Progenitor cell of endocrine pancreas (in vitro differentiated cells): ENCODE measurements around the gene JAK1. TPM values are rescaled to one million over a fixed set of nuclear protein-coding genes. Genes with fewer than 3 reads are reported as not detected.

Source experiments
- DNase-seq: peaks from one replicate; pipeline ENCODE4 v3.0.0; 2021; ENCODE audit warnings: low spot score; ENCODE audit not compliant: unreplicated experiment
- H3K27ac Mint-ChIP-seq: 2 replicates; pipeline ENCODE4 v1.8.0; 2021; ENCODE audit warnings: mild to moderate bottlenecking, moderate library complexity, mixed read lengths
- H3K27me3 Mint-ChIP-seq: 2 replicates; pipeline ENCODE4 v1.8.0; 2021; ENCODE audit warnings: mixed read lengths
- H3K36me3 Mint-ChIP-seq: 2 replicates; pipeline ENCODE4 v1.8.0; 2022; ENCODE audit warnings: mixed read lengths; ENCODE audit not compliant: insufficient read depth
- H3K4me1 Mint-ChIP-seq: 2 replicates; pipeline ENCODE4 v1.8.0; 2021; ENCODE audit warnings: low read depth, mixed read lengths
- H3K4me3 Mint-ChIP-seq: 2 replicates; pipeline ENCODE4 v1.8.0; 2021; ENCODE audit warnings: low read depth, mild to moderate bottlenecking, moderate library complexity, mixed read lengths
- H3K9me3 Mint-ChIP-seq: 2 replicates; pipeline ENCODE4 v1.8.0; 2021; ENCODE audit warnings: low read depth, mixed read lengths
- CTCF ChIP-seq: fragments of 200-600 bp; sonication (generic); IDR thresholded peaks from one replicate; pipeline ENCODE4 v1.5.0; 2021; ENCODE audit warnings: antibody characterized with exemption, mild to moderate bottlenecking; ENCODE audit not compliant: unreplicated experiment
- total RNA-seq: library from RNA; stranded (reverse); gene quantifications from 2 replicates; pipeline ENCODE4 v1.2.1, GENCODE V29; 2021

The JAK1 gene
- total RNA-seq, 1 donor from 2014 or later = 32.5 TPM

- no peaks in the 10 kb centered on the region for H3K27me3 Mint-ChIP-seq
- TF ChIP-seq CTCF = no peak
- H3K4me1 Mint-ChIP-seq = peaks cover 3% of the 10 kb centered on the region
- no peaks in the 10 kb centered on the region for H3K9me3 Mint-ChIP-seq
- peaks cover 15% of the 10 kb centered on the region for H3K36me3 Mint-ChIP-seq
- H3K4me3 Mint-ChIP-seq = no peak overlapping the region
- H3K27ac Mint-ChIP-seq = no peak overlapping the region
- DNase-seq = no peak
These were observed 122.2 kb downstream of the JAK1 start for GRCh38 chr1:64844175-64844574.

GRCh38 chr1:64843675-64844074 lies 122.7 kb downstream of the JAK1 start:
- TF ChIP-seq CTCF = no peak
- H3K36me3 Mint-ChIP-seq = peaks cover 14% of the 10 kb centered on the region
- no peak for DNase-seq
- peaks cover 3% of the 10 kb centered on the region for H3K4me1 Mint-ChIP-seq
- H3K27me3 Mint-ChIP-seq = no peaks in the 10 kb centered on the region
- H3K4me3 Mint-ChIP-seq = no peak overlapping the region
- no peaks in the 10 kb centered on the region for H3K9me3 Mint-ChIP-seq
- H3K27ac Mint-ChIP-seq = no peak overlapping the region

- Mint-ChIP-seq H3K27ac (no peak overlapping the region), H3K9me3 (no peaks in the 10 kb centered on the region), H3K27me3 (no peaks in the 10 kb centered on the region), H3K4me1 (peaks cover 3% of the 10 kb centered on the region), H3K4me3 (no peak overlapping the region), H3K36me3 (peaks cover 23% of the 10 kb centered on the region)
- DNase-seq = no peak
- TF ChIP-seq CTCF = no peak
These were observed 124.1 kb downstream of the JAK1 start for GRCh38 chr1:64842224-64842623.

- Mint-ChIP-seq H3K9me3 (no peaks in the 10 kb centered on the region), H3K36me3 (peaks cover 29% of the 10 kb centered on the region), H3K27ac (no peak overlapping the region), H3K4me3 (no peak overlapping the region), H3K27me3 (no peaks in the 10 kb centered on the region), H3K4me1 (peaks cover 3% of the 10 kb centered on the region)
- TF ChIP-seq CTCF = no peak
- no peak for DNase-seq
These were observed 124.9 kb downstream of the JAK1 start for GRCh38 chr1:64841330-64842065.

GRCh38 chr1:64839732-64840405 lies 126.5 kb downstream of the JAK1 start:
- H3K27ac Mint-ChIP-seq = peak overlapping the region; percentile 56
- TF ChIP-seq CTCF = no peak
- H3K4me1 Mint-ChIP-seq = peaks cover 3% of the 10 kb centered on the region
- H3K9me3 Mint-ChIP-seq = no peaks in the 10 kb centered on the region
- no peak overlapping the region for H3K4me3 Mint-ChIP-seq
- no peaks in the 10 kb centered on the region for H3K27me3 Mint-ChIP-seq
- peaks cover 26% of the 10 kb centered on the region for H3K36me3 Mint-ChIP-seq
- no peak for DNase-seq
